ENCODE measurements around the gene MAD2L1BP.

Gene MAD2L1BP

GRCh38 chr6:43683708-43684455 lies 48.2 kb downstream of the MAD2L1BP start:
- ATAC-seq: no peak
- no peak for DNase-seq

GRCh38 chr6:43687079-43687436 lies 51.4 kb downstream of the MAD2L1BP start:
- DNase-seq: peak; percentile 17
- no peak for ATAC-seq

DNA sequence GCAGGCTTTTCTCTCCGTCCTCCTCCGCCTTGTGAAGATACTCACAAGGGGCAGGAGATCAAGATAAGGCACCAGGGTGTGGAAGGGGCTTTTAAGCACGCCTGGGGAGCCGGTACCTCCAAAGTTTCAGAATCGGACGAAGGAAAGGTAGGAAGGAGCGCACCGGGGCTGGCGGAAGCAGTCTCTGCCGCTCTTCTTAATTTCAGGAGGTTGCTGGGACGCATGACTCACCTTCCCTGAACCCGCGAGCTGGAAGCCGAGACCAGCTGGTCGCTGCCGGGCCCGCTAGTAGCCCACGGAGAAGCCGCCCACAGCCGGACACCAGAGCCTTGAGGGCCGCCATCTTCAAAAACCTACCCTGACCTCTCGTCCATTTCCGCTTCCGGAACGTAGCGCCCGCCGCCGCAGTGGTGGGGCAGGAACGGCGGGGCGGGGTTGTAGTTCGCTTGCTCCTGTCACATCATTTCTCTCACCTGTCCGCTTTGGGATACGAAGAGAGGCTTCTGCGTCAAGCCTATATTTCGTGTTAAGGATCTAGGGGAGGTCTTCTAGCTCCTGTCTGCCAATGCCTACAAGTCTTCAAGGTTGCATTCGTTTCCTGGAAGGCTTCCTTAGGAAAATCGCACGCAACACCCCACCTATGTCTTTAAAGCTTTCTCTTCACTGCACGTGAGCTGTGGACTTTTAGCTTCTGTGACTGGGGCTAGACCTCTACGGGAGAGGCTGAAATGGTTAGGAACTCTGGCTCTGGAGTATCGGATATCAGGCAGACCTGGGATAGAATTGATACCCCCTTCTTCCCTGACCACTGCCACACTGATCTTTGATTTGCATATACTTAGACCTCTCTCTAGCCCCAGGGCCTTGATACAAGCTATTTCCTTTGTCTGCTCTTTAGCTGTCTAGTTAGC lies 52.1 kb downstream of the MAD2L1BP start, which contains the start of gene MRPS18A:
Gene MRPS18A (minus strand): TSS at position 355 of the 911 bp plus-strand sequence. CDS start 12 bp downstream, at position 343.
- peak; percentile 97 for ATAC-seq

DNA sequence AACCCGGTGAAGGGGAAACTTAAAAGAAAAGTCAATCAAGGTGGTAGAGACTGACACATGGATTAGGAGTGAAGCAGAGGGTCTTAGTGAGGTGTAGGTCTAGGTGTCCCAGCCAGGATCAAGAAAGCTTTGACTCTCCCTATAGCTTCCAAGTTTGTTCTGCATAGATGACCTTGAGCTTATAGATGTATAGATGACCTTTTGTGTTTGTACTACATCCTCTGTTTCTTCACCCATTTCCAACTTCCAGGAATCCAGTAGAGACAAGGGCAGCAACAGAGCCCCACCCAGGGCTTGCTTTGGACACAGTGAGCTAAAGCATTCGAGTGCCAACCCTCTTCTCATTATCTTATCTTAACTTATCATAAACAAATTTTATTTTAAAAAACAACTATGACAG lies 53.8 kb downstream of the MAD2L1BP start:
- DNase-seq (no peak), ATAC-seq (no peak)

More for the DNA sequence above, 52.1 kb downstream of the MAD2L1BP start, which contains the start of gene MRPS18A:
- peak; percentile 87 for DNase-seq

All from stimulated activated naive CD8-positive, alpha-beta T cell treated with anti-CD3 and anti-CD28 coated beads, Interleukin-15, Interleukin-2, amounts not matched to agents 100 U/mL and 50 U/mL, for 24 hours (primary cell).